HEK293 (cell line): ENCODE results near the gene ISG20L2.

Experiments
- CTCF ChIA-PET: fragments of 350-600 bp; formaldehyde crosslinking; extraction: SDS; loops from one replicate; lab custom pipeline; 2021; ENCODE audit warnings: antibody characterized with exemption; lab: Yijun Ruan, JAX
- POLR2A ChIA-PET: fragments of 300-600 bp; formaldehyde crosslinking; extraction: SDS; loops from one replicate; lab custom pipeline; 2020; ENCODE audit warnings: antibody characterized with exemption, inconsistent platforms; lab: Yijun Ruan, JAX
- H3K27ac ChIP-seq: fragments of 200-500 bp; sonication (Bioruptor generic); 2 replicates; pipeline ENCODE4 v1.5.1; 2014; ENCODE audit warnings: low read depth, low read length, control low read depth, inconsistent platforms; ENCODE audit errors: extremely low read depth
- H3K36me3 ChIP-seq, 2 experiments: fragments of 200-500 bp in 1 of 2; sonication (Bioruptor generic) in 1 of 2; 1 replicate in 1 of 2; 2 replicates in 1 of 2; pipeline ENCODE4 v1.5.1; 2014 to 2017; ENCODE audit warnings: inconsistent platforms in 2 of 2, low read length in 2 of 2; ENCODE audit not compliant: control insufficient read depth in 2 of 2, insufficient read depth in 1 of 2
- H3K4me1 ChIP-seq: fragments of 200-500 bp; sonication (Bioruptor generic); 2 replicates; pipeline ENCODE4 v1.5.1; 2014; ENCODE audit warnings: mild to moderate bottlenecking, low read length, inconsistent platforms; ENCODE audit not compliant: control insufficient read depth, insufficient read depth
- H3K4me3 ChIP-seq: 2 replicates; pipeline ENCODE4 v1.5.1; 2011; ENCODE audit warnings: low read depth, mild to moderate bottlenecking, control low read depth, low read length, moderate library complexity
- H3K9me3 ChIP-seq: fragments of 200-500 bp; sonication (Bioruptor generic); 2 replicates; pipeline ENCODE4 v1.5.1; 2014; ENCODE audit warnings: low read depth, low read length, inconsistent platforms; ENCODE audit not compliant: control insufficient read depth, insufficient read depth
- FEZF1 ChIP-seq: fragments of 450-650 bp; formaldehyde crosslinking; IDR thresholded peaks from 2 replicates; pipeline ENCODE4 v1.5.1; 2016; ENCODE audit warnings: missing biosample characterization, missing genetic modification characterization
- GLI4 ChIP-seq: fragments of 450-650 bp; formaldehyde crosslinking; IDR thresholded peaks from 2 replicates; pipeline ENCODE4 v1.5.1; 2016; ENCODE audit warnings: missing biosample characterization, missing genetic modification characterization
- GLIS1 ChIP-seq: fragments of 450-650 bp; formaldehyde crosslinking; IDR thresholded peaks from 2 replicates; pipeline ENCODE4 v1.5.1; 2016; ENCODE audit warnings: missing biosample characterization, missing genetic modification characterization
- KLF10 ChIP-seq: fragments of 450-650 bp; IDR thresholded peaks from 2 replicates; pipeline ENCODE4 v1.5.1; 2018; ENCODE audit warnings: missing biosample characterization, mild to moderate bottlenecking, missing genetic modification characterization
- KLF9 ChIP-seq: fragments of 450-650 bp; formaldehyde crosslinking; IDR thresholded peaks from 2 replicates; pipeline ENCODE4 v1.5.1; 2016; ENCODE audit warnings: missing biosample characterization, missing genetic modification characterization, low read depth
- SCRT1 ChIP-seq: fragments of 450-650 bp; formaldehyde crosslinking; IDR thresholded peaks from 2 replicates; pipeline ENCODE4 v1.5.1; 2016; ENCODE audit warnings: missing biosample characterization, missing genetic modification characterization, borderline replicate concordance
- SCRT2 ChIP-seq: fragments of 450-650 bp; formaldehyde crosslinking; IDR thresholded peaks from 2 replicates; pipeline ENCODE4 v1.5.1; 2016; ENCODE audit warnings: missing biosample characterization, missing genetic modification characterization
- WT1 ChIP-seq: fragments of 450-650 bp; formaldehyde crosslinking; IDR thresholded peaks from 2 replicates; pipeline ENCODE4 v1.5.1; 2016; ENCODE audit warnings: missing biosample characterization, missing genetic modification characterization
- ZBTB20 ChIP-seq: fragments of 450-650 bp; formaldehyde crosslinking; IDR thresholded peaks from 2 replicates; pipeline ENCODE4 v1.5.1; 2016; ENCODE audit warnings: missing biosample characterization, missing genetic modification characterization
- ZFHX2 ChIP-seq: fragments of 450-650 bp; formaldehyde crosslinking; conservative IDR thresholded peaks from 2 replicates; pipeline ENCODE4 v1.5.1; 2016; ENCODE audit warnings: missing biosample characterization, missing genetic modification characterization
- ZIC2 ChIP-seq: fragments of 450-650 bp; formaldehyde crosslinking; IDR thresholded peaks from 2 replicates; pipeline ENCODE4 v1.5.1; 2016; ENCODE audit warnings: missing biosample characterization, missing genetic modification characterization
- ZNF121 ChIP-seq: fragments of 450-650 bp; formaldehyde crosslinking; IDR thresholded peaks from 2 replicates; pipeline ENCODE4 v1.5.1; 2016; ENCODE audit warnings: missing biosample characterization, missing genetic modification characterization
- ZNF174 ChIP-seq: fragments of 450-650 bp; formaldehyde crosslinking; IDR thresholded peaks from 2 replicates; pipeline ENCODE4 v1.5.0; 2017; ENCODE audit warnings: missing biosample characterization, mild to moderate bottlenecking, missing genetic modification characterization
- ZNF324 ChIP-seq: fragments of 450-650 bp; formaldehyde crosslinking; IDR thresholded peaks from 2 replicates; pipeline ENCODE4 v1.5.1; 2016; ENCODE audit warnings: missing biosample characterization, missing genetic modification characterization
- ZNF341 ChIP-seq: fragments of 450-650 bp; formaldehyde crosslinking; IDR thresholded peaks from 2 replicates; pipeline ENCODE4; 2016; ENCODE audit warnings: low read depth, missing biosample characterization, missing genetic modification characterization
- ZNF350 ChIP-seq: fragments of 450-650 bp; formaldehyde crosslinking; IDR thresholded peaks from 2 replicates; pipeline ENCODE4 v1.5.0; 2017; ENCODE audit warnings: missing biosample characterization, mild to moderate bottlenecking, missing genetic modification characterization
- ZNF366 ChIP-seq: fragments of 450-650 bp; formaldehyde crosslinking; conservative IDR thresholded peaks from 2 replicates; pipeline ENCODE4 v1.5.1; 2016; ENCODE audit warnings: missing biosample characterization, missing genetic modification characterization
- ZNF423 ChIP-seq: fragments of 450-650 bp; formaldehyde crosslinking; IDR thresholded peaks from 2 replicates; pipeline ENCODE4 v1.5.1; 2016; ENCODE audit warnings: missing biosample characterization, missing genetic modification characterization
- ZNF529 ChIP-seq: fragments of 450-650 bp; formaldehyde crosslinking; IDR thresholded peaks from 2 replicates; pipeline ENCODE4 v1.5.1; 2017; ENCODE audit warnings: missing genetic modification characterization, missing biosample characterization; ENCODE audit not compliant: insufficient replicate concordance
- ZNF600 ChIP-seq: fragments of 450-650 bp; formaldehyde crosslinking; IDR thresholded peaks from 2 replicates; pipeline ENCODE4 v1.5.1; 2016; ENCODE audit warnings: missing biosample characterization, missing genetic modification characterization
- ZNF624 ChIP-seq: fragments of 450-650 bp; formaldehyde crosslinking; IDR thresholded peaks from 2 replicates; pipeline ENCODE4 v1.5.1; 2017; ENCODE audit warnings: missing biosample characterization, missing genetic modification characterization
- ZNF791 ChIP-seq: fragments of 450-650 bp; formaldehyde crosslinking; IDR thresholded peaks from 2 replicates; pipeline ENCODE4 v1.5.1; 2016; ENCODE audit warnings: missing biosample characterization, missing genetic modification characterization
- ZSCAN23 ChIP-seq: fragments of 450-650 bp; formaldehyde crosslinking; IDR thresholded peaks from 2 replicates; pipeline ENCODE4 v1.5.1; 2016; ENCODE audit warnings: missing biosample characterization, missing genetic modification characterization
- TF ChIP-seq, protein P1 (sequence below): fragments of 450-650 bp; IDR thresholded peaks from 2 replicates; pipeline ENCODE4 v1.5.1; 2018; ENCODE audit warnings: missing biosample characterization, missing genetic modification characterization
- TF ChIP-seq, protein P2 (sequence below): fragments of 450-650 bp; formaldehyde crosslinking; IDR thresholded peaks from 2 replicates; pipeline ENCODE4 v1.5.1; 2016; ENCODE audit warnings: missing biosample characterization, missing genetic modification characterization
- TF ChIP-seq, protein P3 (sequence below): fragments of 450-650 bp; formaldehyde crosslinking; IDR thresholded peaks from 2 replicates; pipeline ENCODE4 v1.5.1; 2016; ENCODE audit warnings: missing biosample characterization, missing genetic modification characterization, borderline replicate concordance
- TF ChIP-seq, protein P4 (sequence below): fragments of 450-650 bp; formaldehyde crosslinking; IDR thresholded peaks from 2 replicates; pipeline ENCODE4 v1.5.1; 2016; ENCODE audit warnings: missing biosample characterization, missing genetic modification characterization

ISG20L2 gene

DNA sequence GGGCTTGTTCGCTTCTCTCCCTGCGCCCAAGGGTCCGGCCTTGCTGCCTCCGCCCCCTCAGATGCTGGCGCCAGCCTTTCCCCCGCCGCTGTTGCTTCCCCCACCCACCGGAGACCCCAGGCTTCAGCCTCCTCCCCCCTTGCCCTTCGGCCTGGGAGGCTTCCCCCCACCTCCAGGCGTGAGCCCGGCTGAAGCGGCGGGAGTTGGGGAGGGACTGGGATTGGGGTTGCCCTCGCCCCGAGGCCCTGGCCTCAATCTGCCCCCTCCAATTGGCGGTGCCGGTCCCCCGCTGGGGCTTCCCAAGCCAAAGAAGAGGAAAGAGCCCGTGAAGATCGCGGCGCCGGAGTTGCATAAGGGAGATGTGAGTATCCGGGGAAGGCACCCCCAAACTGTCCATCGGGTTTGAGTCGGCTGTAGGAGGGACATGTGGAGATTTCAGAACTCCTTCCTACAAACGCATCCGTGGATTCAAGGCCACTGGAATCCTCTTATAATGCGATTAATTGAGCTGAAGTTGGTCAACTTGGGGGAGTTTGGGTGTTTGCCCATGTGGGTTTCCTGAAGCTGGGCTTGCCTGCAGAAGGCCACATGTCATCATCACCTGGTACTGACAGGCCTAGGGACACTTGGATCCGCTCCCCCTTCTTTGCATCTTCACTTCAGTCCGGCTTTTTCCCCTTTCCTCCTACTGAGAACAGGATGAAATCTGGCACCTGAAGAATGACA is 39.5 kb upstream of the ISG20L2 start (continued):
- TF ChIP-seq, protein P1, sequence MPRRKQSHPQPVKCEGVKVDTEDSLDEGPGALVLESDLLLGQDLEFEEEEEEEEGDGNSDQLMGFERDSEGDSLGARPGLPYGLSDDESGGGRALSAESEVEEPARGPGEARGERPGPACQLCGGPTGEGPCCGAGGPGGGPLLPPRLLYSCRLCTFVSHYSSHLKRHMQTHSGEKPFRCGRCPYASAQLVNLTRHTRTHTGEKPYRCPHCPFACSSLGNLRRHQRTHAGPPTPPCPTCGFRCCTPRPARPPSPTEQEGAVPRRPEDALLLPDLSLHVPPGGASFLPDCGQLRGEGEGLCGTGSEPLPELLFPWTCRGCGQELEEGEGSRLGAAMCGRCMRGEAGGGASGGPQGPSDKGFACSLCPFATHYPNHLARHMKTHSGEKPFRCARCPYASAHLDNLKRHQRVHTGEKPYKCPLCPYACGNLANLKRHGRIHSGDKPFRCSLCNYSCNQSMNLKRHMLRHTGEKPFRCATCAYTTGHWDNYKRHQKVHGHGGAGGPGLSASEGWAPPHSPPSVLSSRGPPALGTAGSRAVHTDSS (tag by site-specific recombination), result 0 out of 2 replicates have a peak, but pooled peaks have one; percentile 4
- TF ChIP-seq, protein P2, sequence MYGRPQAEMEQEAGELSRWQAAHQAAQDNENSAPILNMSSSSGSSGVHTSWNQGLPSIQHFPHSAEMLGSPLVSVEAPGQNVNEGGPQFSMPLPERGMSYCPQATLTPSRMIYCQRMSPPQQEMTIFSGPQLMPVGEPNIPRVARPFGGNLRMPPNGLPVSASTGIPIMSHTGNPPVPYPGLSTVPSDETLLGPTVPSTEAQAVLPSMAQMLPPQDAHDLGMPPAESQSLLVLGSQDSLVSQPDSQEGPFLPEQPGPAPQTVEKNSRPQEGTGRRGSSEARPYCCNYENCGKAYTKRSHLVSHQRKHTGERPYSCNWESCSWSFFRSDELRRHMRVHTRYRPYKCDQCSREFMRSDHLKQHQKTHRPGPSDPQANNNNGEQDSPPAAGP (tag by site-specific recombination), result no peak
- peak; percentile 6; the same call in 1 of the 2 replicates for TF ChIP-seq ZNF324 (tag by site-specific recombination)
- TF ChIP-seq, protein P3, sequence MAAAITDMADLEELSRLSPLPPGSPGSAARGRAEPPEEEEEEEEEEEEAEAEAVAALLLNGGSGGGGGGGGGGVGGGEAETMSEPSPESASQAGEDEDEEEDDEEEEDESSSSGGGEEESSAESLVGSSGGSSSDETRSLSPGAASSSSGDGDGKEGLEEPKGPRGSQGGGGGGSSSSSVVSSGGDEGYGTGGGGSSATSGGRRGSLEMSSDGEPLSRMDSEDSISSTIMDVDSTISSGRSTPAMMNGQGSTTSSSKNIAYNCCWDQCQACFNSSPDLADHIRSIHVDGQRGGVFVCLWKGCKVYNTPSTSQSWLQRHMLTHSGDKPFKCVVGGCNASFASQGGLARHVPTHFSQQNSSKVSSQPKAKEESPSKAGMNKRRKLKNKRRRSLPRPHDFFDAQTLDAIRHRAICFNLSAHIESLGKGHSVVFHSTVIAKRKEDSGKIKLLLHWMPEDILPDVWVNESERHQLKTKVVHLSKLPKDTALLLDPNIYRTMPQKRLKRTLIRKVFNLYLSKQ (tag by site-specific recombination), result no peak
- TF ChIP-seq ZNF366 (tag by site-specific recombination), result no peak
- 0 out of 2 replicates have a peak, but pooled peaks have one; percentile 3 for TF ChIP-seq GLI4 (tag by site-specific recombination)
- TF ChIP-seq FEZF1 (tag by site-specific recombination), result no peak
- peak; percentile 46; the same call in 1 of the 2 replicates for TF ChIP-seq ZIC2 (tag by site-specific recombination)
- TF ChIP-seq ZNF600 (tag by site-specific recombination), result peak; percentile 3; the same call in 1 of the 2 replicates
- no peak for TF ChIP-seq ZNF624
- TF ChIP-seq, protein P4, sequence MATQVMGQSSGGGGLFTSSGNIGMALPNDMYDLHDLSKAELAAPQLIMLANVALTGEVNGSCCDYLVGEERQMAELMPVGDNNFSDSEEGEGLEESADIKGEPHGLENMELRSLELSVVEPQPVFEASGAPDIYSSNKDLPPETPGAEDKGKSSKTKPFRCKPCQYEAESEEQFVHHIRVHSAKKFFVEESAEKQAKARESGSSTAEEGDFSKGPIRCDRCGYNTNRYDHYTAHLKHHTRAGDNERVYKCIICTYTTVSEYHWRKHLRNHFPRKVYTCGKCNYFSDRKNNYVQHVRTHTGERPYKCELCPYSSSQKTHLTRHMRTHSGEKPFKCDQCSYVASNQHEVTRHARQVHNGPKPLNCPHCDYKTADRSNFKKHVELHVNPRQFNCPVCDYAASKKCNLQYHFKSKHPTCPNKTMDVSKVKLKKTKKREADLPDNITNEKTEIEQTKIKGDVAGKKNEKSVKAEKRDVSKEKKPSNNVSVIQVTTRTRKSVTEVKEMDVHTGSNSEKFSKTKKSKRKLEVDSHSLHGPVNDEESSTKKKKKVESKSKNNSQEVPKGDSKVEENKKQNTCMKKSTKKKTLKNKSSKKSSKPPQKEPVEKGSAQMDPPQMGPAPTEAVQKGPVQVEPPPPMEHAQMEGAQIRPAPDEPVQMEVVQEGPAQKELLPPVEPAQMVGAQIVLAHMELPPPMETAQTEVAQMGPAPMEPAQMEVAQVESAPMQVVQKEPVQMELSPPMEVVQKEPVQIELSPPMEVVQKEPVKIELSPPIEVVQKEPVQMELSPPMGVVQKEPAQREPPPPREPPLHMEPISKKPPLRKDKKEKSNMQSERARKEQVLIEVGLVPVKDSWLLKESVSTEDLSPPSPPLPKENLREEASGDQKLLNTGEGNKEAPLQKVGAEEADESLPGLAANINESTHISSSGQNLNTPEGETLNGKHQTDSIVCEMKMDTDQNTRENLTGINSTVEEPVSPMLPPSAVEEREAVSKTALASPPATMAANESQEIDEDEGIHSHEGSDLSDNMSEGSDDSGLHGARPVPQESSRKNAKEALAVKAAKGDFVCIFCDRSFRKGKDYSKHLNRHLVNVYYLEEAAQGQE, result 0 out of 2 replicates have a peak, but pooled peaks have one; percentile 2
- TF ChIP-seq KLF9, result peak; percentile 35; the same call in 1 of the 2 replicates
- TF ChIP-seq ZFHX2 (tag by site-specific recombination), result no peak; the same call in 1 of the 2 replicates
- TF ChIP-seq GLIS1, result peak; percentile 11; the same call in 1 of the 2 replicates
- TF ChIP-seq, all 188 proteins: peak for 21

DNA sequence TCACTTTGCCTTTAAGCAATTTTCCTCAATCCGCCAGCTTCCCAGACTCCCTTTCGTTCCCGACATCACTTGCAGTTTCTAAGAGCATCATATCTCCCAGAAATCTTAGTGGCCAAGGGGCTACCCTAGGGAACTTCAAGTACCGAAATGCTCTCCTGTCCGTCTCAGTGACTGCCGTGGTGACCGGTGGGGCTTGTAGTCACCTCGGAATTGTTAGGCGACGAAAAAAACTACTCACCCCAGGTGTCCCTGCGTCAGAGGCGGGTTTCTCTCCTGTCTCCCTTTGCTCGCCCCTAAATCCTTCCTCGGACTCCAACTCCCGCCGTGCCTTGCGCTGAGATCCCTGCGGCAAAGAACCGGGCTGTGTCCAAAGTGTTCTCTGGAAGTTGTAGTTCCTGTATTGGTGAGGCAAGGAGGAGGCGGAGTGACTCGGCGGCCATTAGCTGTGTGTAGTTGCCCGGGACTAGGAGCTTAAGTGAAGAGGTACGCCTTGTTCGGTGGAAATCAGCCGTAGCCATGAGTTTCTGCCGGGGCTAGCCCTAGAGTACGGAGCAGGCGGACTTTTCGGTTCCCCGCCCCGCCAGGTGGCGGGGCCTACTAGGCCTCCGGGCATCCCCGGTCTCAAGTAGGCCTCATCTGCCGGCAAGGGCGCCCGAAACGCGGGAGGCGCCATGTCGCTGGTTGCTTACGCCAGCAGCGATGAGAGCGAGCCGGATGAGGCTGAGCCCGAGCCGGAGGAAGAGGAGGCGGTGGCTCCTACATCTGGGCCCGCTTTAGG is 38.7 kb upstream of the ISG20L2 start, which contains the start of gene PRCC:
Gene PRCC (plus strand): TSS at position 435 of the 778 bp plus-strand sequence. CDS start 237 bp downstream, at position 672.
- Histone ChIP-seq H3K4me1 (peaks cover 6% of the 10 kb centered on the region; the same call in 1 of the 2 replicates), H3K9me3 (no peaks in the 10 kb centered on the region), H3K4me3 (peak within 1 kb of the TSS; percentile 92), H3K36me3 (peaks cover 4 to 35% of the 10 kb centered on the region in 2 experiments; a peak in 2 of 3 replicates), H3K27ac (peak within 1 kb of the TSS; percentile 94)
- ChIA-PET POLR2A (interaction anchor here (0.5 to 3.9 kb wide), 16 partner anchors 11 to 143 kb away, joined by 3 to 110 read pairs (median 5); partner anchors contain the start of genes HDGF, ISG20L2, METTL25B and MRPL24), CTCF (interaction anchor here (0.7 to 5.0 kb wide), 7 partner anchors 11 to 161 kb away, joined by 3 to 28 read pairs (median 5); partner anchors contain the start of genes ISG20L2, METTL25B and NTRK1)
- TF ChIP-seq ZNF529 (tag by site-specific recombination) (no peak), WT1 (tag by site-specific recombination) (peak; percentile 6; the same call in 1 of the 2 replicates), ZNF174 (no peak), ZBTB20 (tag by site-specific recombination) (peak; percentile 89), ZNF423 (0 out of 2 replicates have a peak, but pooled peaks have one; percentile 78), SCRT2 (tag by site-specific recombination) (no peak; the same call in 1 of the 2 replicates), KLF10 (tag by site-specific recombination) (no peak; the same call in 1 of the 2 replicates), ZNF341 (tag by site-specific recombination) (no peak), ZSCAN23 (tag by site-specific recombination) (no peak), ZNF350 (tag by site-specific recombination) (no peak), SCRT1 (no peak), ZNF121 (peak; percentile 80), ZNF791 (tag by site-specific recombination) (no peak)
